Endodermal cell (in vitro differentiated cells): ENCODE data around the gene FER1L5. TPM values are rescaled to one million over a fixed set of nuclear protein-coding genes. Genes with fewer than 3 reads are reported as not detected.

Experiments used
- DNase-seq: peaks from one replicate; pipeline ENCODE4 v3.0.0-alpha.2; 2017
- H3K27ac ChIP-seq: 2 replicates; pipeline ENCODE4 v1.5.1; 2013; ENCODE audit warnings: mild to moderate bottlenecking, low read depth, low read length, moderate library complexity
- H3K27me3 ChIP-seq: 2 replicates; pipeline ENCODE4 v1.6.1; 2013; ENCODE audit warnings: mild to moderate bottlenecking, low read length, moderate library complexity; ENCODE audit not compliant: insufficient read depth, control insufficient read depth, poor library complexity, severe bottlenecking
- H3K36me3 ChIP-seq: 2 replicates; pipeline ENCODE4 v1.7.0; 2013; ENCODE audit warnings: mild to moderate bottlenecking, low read length, moderate library complexity; ENCODE audit not compliant: control insufficient read depth, insufficient read depth
- H3K4me1 ChIP-seq: one replicate; pipeline ENCODE4 v1.7.0; 2013; ENCODE audit warnings: low read length; ENCODE audit not compliant: control insufficient read depth, insufficient read depth
- H3K4me3 ChIP-seq: 2 replicates; pipeline ENCODE4 v1.5.1; 2013; ENCODE audit warnings: mild to moderate bottlenecking, low read length, moderate library complexity
- H3K9ac ChIP-seq: 2 replicates; pipeline ENCODE4 v1.6.1; 2013; ENCODE audit warnings: mild to moderate bottlenecking, low read length, moderate library complexity; ENCODE audit not compliant: poor library complexity, severe bottlenecking; ENCODE audit errors: extremely low read depth
- H3K9me3 ChIP-seq: 2 replicates; pipeline ENCODE4 v1.6.1; 2013; ENCODE audit warnings: mild to moderate bottlenecking, low read length, moderate library complexity; ENCODE audit not compliant: control insufficient read depth
- H3K27ac Mint-ChIP-seq: 2 replicates; pipeline ENCODE4 v1.8.0; 2020; ENCODE audit warnings: mixed read lengths
- H3K27me3 Mint-ChIP-seq: 2 replicates; pipeline ENCODE4 v1.8.0; 2021; ENCODE audit warnings: mild to moderate bottlenecking, mixed read lengths; ENCODE audit not compliant: insufficient read depth
- H3K36me3 Mint-ChIP-seq: 2 replicates; pipeline ENCODE4 v1.8.0; 2020; ENCODE audit warnings: low read depth, mixed read lengths
- H3K4me1 Mint-ChIP-seq: 2 replicates; pipeline ENCODE4 v1.8.0; 2020; ENCODE audit warnings: mixed read lengths
- H3K4me3 Mint-ChIP-seq: 2 replicates; pipeline ENCODE4 v1.8.0; 2020; ENCODE audit warnings: mild to moderate bottlenecking, moderate library complexity, mixed read lengths
- H3K9me3 Mint-ChIP-seq: 2 replicates; pipeline ENCODE4 v1.8.0; 2020; ENCODE audit warnings: mild to moderate bottlenecking, mixed read lengths
- CTCF ChIP-seq: fragments of 200-600 bp; sonication (generic); conservative IDR thresholded peaks from 2 replicates; pipeline ENCODE4 v1.5.0; 2021; ENCODE audit warnings: antibody characterized with exemption, mild to moderate bottlenecking
- WGBS, 2 experiments: methylation state at CpG; one replicate each; pipeline versions ENCODE4 v1.1.5 to v1.1.7; 2013; ENCODE audit warnings: missing lambda C conversion rate in 2 of 2, mixed read lengths in 1 of 2; ENCODE audit not compliant: insufficient coverage in 1 of 2, insufficient read length in 1 of 2; 5-methylcytosine and 5-hydroxymethylcytosine counted together
- total RNA-seq, 2 donors: library from RNA; stranded (reverse); fragmentation: NEBNext Ultra II Directional in 1 of 2; extraction: Animal tissue kit (Norgen Biotek cat#: 25700) in 1 of 2; gene quantifications; 2 replicates in 1 of 2; 3 replicates in 1 of 2; pipeline ENCODE4 v1.2.1, GENCODE V29; 2021

FER1L5 gene
- total RNA-seq, 2 donors from 2014 or later, result 0.35 to 1.7 TPM

GRCh38 chr2:96602330-96602823 lies 40.2 kb upstream of the FER1L5 start:
- peaks cover 80% of the 10 kb centered on the region for H3K36me3 Mint-ChIP-seq
- Histone ChIP-seq H3K9ac (no peak overlapping the region), H3K4me3 (no peak overlapping the region), H3K27ac (no peak overlapping the region), H3K27me3 (no peaks in the 10 kb centered on the region), H3K9me3 (no peaks in the 10 kb centered on the region), H3K4me1 (peaks cover 5% of the 10 kb centered on the region), H3K36me3 (peaks cover 88% of the 10 kb centered on the region)
- no peaks in the 10 kb centered on the region for H3K4me1 Mint-ChIP-seq
- no peaks in the 10 kb centered on the region for H3K9me3 Mint-ChIP-seq
- peak; percentile 51 for DNase-seq
- H3K27ac Mint-ChIP-seq, result no peak overlapping the region
- TF ChIP-seq CTCF, result peak; percentile 55
- WGBS, 2 experiments, result 96 to 100% methylated on average over 1 to 2 of the region's 2 CpGs
- H3K4me3 Mint-ChIP-seq, result no peak overlapping the region
- H3K27me3 Mint-ChIP-seq, result no peaks in the 10 kb centered on the region

- TF ChIP-seq CTCF, result peak; percentile 73
- peaks cover 94% of the 10 kb centered on the region for H3K36me3 ChIP-seq
- Mint-ChIP-seq H3K4me3 (no peak overlapping the region), H3K36me3 (peaks cover 84% of the 10 kb centered on the region), H3K9me3 (no peaks in the 10 kb centered on the region), H3K27me3 (no peaks in the 10 kb centered on the region), H3K27ac (peak overlapping the region; percentile 79), H3K4me1 (no peaks in the 10 kb centered on the region)
- H3K4me3 ChIP-seq, result no peak overlapping the region
- peak; percentile 80 for DNase-seq
- H3K27ac ChIP-seq, result no peak overlapping the region
- no peaks in the 10 kb centered on the region for H3K9me3 ChIP-seq
- H3K9ac ChIP-seq, result no peak overlapping the region
- no peaks in the 10 kb centered on the region for H3K27me3 ChIP-seq
- H3K4me1 ChIP-seq, result peaks cover 5% of the 10 kb centered on the region
- WGBS, 2 experiments, result 87 to 89% methylated on average over 1 to 2 of the region's 2 CpGs
Measured at GRCh38 chr2:96604104-96604503, 38.5 kb upstream of the FER1L5 start.

GRCh38 chr2:96608469-96609455 lies 33.8 kb upstream of the FER1L5 start:
- TF ChIP-seq CTCF, result no peak
- peak overlapping the region; percentile 30 for H3K27ac Mint-ChIP-seq
- Histone ChIP-seq H3K9me3 (no peaks in the 10 kb centered on the region), H3K27ac (no peak overlapping the region), H3K4me1 (no peaks in the 10 kb centered on the region), H3K27me3 (no peaks in the 10 kb centered on the region), H3K9ac (no peak overlapping the region), H3K36me3 (peaks cover 85% of the 10 kb centered on the region), H3K4me3 (no peak overlapping the region)
- H3K4me1 Mint-ChIP-seq, result no peaks in the 10 kb centered on the region
- WGBS, 2 experiments, result 94 to 98% methylated on average over 9 to 13 of the region's 13 CpGs
- no peaks in the 10 kb centered on the region for H3K27me3 Mint-ChIP-seq
- no peak for DNase-seq
- H3K4me3 Mint-ChIP-seq, result no peak overlapping the region
- no peaks in the 10 kb centered on the region for H3K9me3 Mint-ChIP-seq
- H3K36me3 Mint-ChIP-seq, result peaks cover 84% of the 10 kb centered on the region
